ENCODE measurements around the gene ARF5.

ARF5 gene

DNA sequence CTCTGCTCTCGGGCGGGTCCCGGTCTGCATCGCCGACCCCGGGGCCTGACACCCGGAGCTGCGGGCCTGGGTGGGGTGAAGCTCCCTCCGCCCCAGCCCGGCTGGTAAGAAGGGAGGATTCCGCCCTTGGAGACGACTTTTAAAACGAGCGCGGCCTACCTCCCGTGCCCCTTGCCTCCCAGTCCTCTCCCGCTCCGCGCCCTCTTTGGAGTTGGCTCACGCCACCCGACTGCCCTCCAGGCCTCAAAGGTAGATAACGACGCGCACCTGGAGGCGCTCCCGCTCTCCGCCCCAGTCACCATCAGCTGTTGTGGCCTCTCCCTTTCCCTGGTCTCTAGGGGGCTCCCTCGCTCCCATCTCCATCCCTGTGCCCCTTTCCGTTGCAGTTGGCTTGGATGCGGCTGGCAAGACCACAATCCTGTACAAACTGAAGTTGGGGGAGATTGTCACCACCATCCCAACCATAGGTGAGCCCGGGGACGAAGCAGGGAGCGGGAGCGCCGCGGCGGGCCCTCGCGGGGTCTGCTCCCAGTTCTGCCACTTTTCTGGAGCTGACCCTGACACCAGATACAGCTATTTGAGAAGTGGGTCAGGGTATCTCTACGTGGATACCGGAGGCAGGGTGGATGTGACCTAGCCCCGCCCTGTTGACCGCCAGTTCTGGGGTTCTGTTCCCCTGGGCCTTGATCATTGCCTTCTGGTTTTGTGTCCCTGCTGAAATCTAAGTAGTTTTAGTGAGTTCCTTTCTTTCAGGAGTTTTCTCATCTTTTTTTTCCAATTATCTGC is 679 bp downstream of the ARF5 start:
- H3K27ac ChIP-seq = peak overlapping the region; percentile 74
- TF ChIP-seq ZFX (IDR thresholded peaks at IDR 0.05; ENCODE audit: borderline replicate concordance) (no peak), CTCF (IDR thresholded peaks at IDR 0.05) (peak; percentile 74)

- H3K27ac ChIP-seq = no peak overlapping the region
- TF ChIP-seq CTCF (IDR thresholded peaks at IDR 0.05) (no peak), ZFX (IDR thresholded peaks at IDR 0.05; ENCODE audit: borderline replicate concordance) (no peak)
These were observed 1.7 kb downstream of the ARF5 start for GRCh38 chr7:127589896-127590295.

DNA sequence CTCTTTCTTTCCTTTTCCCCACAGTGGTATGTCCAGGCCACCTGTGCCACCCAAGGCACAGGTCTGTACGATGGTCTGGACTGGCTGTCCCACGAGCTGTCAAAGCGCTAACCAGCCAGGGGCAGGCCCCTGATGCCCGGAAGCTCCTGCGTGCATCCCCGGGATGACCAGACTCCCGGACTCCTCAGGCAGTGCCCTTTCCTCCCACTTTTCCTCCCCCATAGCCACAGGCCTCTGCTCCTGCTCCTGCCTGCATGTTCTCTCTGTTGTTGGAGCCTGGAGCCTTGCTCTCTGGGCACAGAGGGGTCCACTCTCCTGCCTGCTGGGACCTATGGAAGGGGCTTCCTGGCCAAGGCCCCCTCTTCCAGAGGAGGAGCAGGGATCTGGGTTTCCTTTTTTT is 3.0 kb downstream of the ARF5 start:
- no peak for TF ChIP-seq CTCF (IDR thresholded peaks at IDR 0.05)
- no peak for TF ChIP-seq ZFX (IDR thresholded peaks at IDR 0.05; ENCODE audit: borderline replicate concordance)

DNA sequence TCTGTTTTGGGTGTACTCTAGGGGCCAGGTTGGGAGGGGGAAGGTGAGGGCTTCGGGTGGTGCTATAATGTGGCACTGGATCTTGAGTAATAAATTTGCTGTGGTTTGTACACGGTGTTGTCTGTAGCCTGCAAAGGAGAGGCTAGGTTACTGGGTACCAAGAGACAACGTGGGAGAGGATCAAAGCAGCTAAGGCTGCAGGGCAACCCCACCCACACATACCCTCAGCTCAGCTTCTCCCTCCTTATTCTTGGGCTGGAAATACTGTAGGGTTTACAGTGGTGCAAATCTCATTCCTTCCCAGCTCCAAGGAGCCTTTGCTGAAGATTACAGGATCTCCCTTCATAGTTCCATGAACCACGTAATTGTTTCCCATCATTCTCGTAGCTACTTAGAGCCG is 3.4 kb downstream of the ARF5 start:
- H3K27ac ChIP-seq = no peak overlapping the region
- TF ChIP-seq ZFX (IDR thresholded peaks at IDR 0.05; ENCODE audit: borderline replicate concordance) (no peak), CTCF (IDR thresholded peaks at IDR 0.05) (no peak)

More for the DNA sequence above, 3.0 kb downstream of the ARF5 start:
- H3K27ac ChIP-seq = no peak overlapping the region

DNA sequence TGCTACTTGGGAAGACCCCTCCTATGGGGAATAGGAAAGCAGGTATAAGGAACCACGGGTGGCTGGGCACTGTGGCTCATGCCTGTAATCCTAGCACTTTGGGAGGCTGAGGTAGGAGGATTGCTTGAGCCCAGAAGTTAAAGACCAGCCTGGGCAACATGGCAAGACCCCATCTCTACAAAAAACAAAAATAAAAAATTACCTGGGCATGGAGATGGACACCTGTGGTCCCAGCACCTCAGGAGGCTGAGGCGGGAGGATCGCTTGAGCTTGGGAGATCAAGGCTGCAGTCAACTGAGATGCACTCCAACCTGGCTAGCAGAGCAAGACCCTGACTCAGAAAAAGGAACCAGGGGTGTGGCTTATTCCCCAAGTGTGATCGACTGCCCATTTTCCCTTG is 4.3 kb downstream of the ARF5 start:
- H3K27ac ChIP-seq = no peak overlapping the region
- no peak for TF ChIP-seq ZFX (IDR thresholded peaks at IDR 0.05; ENCODE audit: borderline replicate concordance)
- TF ChIP-seq CTCF (IDR thresholded peaks at IDR 0.05) = no peak

DNA sequence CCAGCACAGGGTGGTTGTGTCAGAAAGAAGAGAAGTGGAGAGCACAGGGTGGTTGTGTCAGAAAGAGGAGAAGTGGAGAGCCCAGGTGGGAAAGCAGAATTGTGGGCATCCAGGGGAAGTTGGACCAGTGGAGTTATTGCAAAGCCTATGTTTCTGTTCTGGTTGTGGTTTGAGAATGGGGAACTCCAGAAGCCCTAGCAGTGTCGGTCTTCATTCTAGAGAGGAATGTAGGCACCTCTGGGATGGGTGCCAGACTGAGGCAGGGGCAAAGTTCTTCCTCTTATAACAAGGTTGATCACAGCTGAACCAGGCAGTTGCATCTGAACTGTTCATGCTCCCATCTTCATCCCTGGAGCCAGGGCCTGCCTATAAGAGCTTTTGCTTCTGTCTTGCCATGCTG is 6.3 kb downstream of the ARF5 start:
- TF ChIP-seq ZFX (IDR thresholded peaks at IDR 0.05; ENCODE audit: borderline replicate concordance) (no peak), CTCF (IDR thresholded peaks at IDR 0.05) (no peak)
- no peak overlapping the region for H3K27ac ChIP-seq

DNA sequence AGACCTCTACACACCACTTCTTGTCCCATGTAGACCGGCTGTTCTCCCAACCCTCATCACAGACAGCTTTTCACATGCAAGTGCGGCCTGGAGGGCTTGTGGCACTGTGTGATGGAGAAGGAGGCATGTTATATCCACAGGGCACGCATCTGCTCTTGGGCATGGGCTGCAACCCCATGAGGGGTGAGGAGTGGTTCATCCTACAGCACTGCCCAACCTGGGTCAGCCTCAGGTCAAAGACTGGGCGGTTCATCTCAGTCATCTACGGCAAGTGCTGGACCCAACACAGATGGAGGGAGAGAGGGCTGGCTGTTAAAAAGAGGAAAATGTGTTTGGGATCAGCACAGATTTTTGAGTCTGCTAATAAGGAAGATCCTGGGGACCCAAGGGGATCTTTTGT is 7.5 kb downstream of the ARF5 start:
- no peak overlapping the region for H3K27ac ChIP-seq
- TF ChIP-seq CTCF (IDR thresholded peaks at IDR 0.05) = no peak
- TF ChIP-seq ZFX (IDR thresholded peaks at IDR 0.05; ENCODE audit: borderline replicate concordance) = no peak

Measured in 22Rv1 (cell line).